GM23338 (cell line): ENCODE results near the gene GLDC. TPM values are rescaled to one million over a fixed set of nuclear protein-coding genes. Genes with fewer than 3 reads are reported as not detected.

Experiments
- ATAC-seq: fragments of 200-7000 bp; cut with Tn5 transposase; 3 replicates; pipeline ENCODE4 v1.9.1; 2020
- DNase-seq: peaks from one replicate; pipeline ENCODE4 v3.0.0-alpha.2; 2015; ENCODE audit warnings: low spot score
- H2AFZ ChIP-seq: fragments of 200-600 bp; sonication (generic); 2 replicates; pipeline ENCODE4 v1.8.0; 2016; ENCODE audit warnings: antibody characterized with exemption, mild to moderate bottlenecking, moderate library complexity
- H3F3A ChIP-seq: fragments of 200-600 bp; sonication (generic); replicated peaks from 2 replicates; pipeline ENCODE4 v1.8.0; 2017; ENCODE audit warnings: antibody characterized with exemption, mixed run types, low read depth
- H3K27ac ChIP-seq: fragments of 200-600 bp; sonication (generic); 2 replicates; pipeline ENCODE4 v1.6.1; 2016; ENCODE audit warnings: low read depth
- H3K27me3 ChIP-seq: fragments of 200-600 bp; sonication (generic); 2 replicates; pipeline ENCODE4 v1.8.0; 2016; ENCODE audit warnings: mild to moderate bottlenecking, mixed run types, moderate library complexity; ENCODE audit not compliant: insufficient read depth
- H3K36me3 ChIP-seq: fragments of 200-600 bp; sonication (generic); 2 replicates; pipeline ENCODE4 v1.8.0; 2016; ENCODE audit warnings: mild to moderate bottlenecking; ENCODE audit not compliant: insufficient read depth
- H3K4me1 ChIP-seq: fragments of 200-600 bp; sonication (generic); 2 replicates; pipeline ENCODE4 v1.8.0; 2016; ENCODE audit warnings: mild to moderate bottlenecking, moderate library complexity; ENCODE audit not compliant: insufficient read depth
- H3K4me2 ChIP-seq: fragments of 200-600 bp; sonication (generic); 2 replicates; pipeline ENCODE4 v1.7.1; 2017; ENCODE audit warnings: mixed run types
- H3K4me3 ChIP-seq: fragments of 200-600 bp; sonication (generic); 2 replicates; pipeline ENCODE4 v1.6.1; 2016; ENCODE audit warnings: mixed run types
- H3K79me2 ChIP-seq: fragments of 200-600 bp; sonication (generic); replicated peaks from 2 replicates; pipeline ENCODE4 v1.8.0; 2017; ENCODE audit warnings: mild to moderate bottlenecking; ENCODE audit not compliant: insufficient read depth
- H3K9me2 ChIP-seq: fragments of 200-600 bp; sonication (generic); 2 replicates; pipeline ENCODE4 v1.8.0; 2017; ENCODE audit not compliant: insufficient read depth
- H4K20me1 ChIP-seq: fragments of 200-600 bp; sonication (generic); replicated peaks from 2 replicates; pipeline ENCODE4 v1.8.0; 2017; ENCODE audit warnings: mild to moderate bottlenecking; ENCODE audit not compliant: insufficient read depth
- H3K27ac Mint-ChIP-seq: 2 replicates; pipeline ENCODE4 v1.8.0; 2020; ENCODE audit warnings: inconsistent platforms, mild to moderate bottlenecking, moderate library complexity, mixed read lengths
- H3K27me3 Mint-ChIP-seq: 3 replicates; pipeline ENCODE4 v1.8.0; 2022; ENCODE audit warnings: low read depth, mild to moderate bottlenecking, moderate library complexity, mixed read lengths, inconsistent platforms; ENCODE audit not compliant: insufficient read depth, poor library complexity
- H3K36me3 Mint-ChIP-seq: 3 replicates; pipeline ENCODE4 v1.8.0; 2021; ENCODE audit warnings: low read depth, mild to moderate bottlenecking, inconsistent platforms, moderate library complexity, mixed read lengths
- H3K4me1 Mint-ChIP-seq: 3 replicates; pipeline ENCODE4 v1.8.0; 2020; ENCODE audit warnings: mild to moderate bottlenecking, inconsistent platforms, mixed read lengths
- H3K4me3 Mint-ChIP-seq: 3 replicates; pipeline ENCODE4 v1.8.0; 2021; ENCODE audit warnings: moderate library complexity, mild to moderate bottlenecking, inconsistent platforms, mixed read lengths
- H3K9me3 Mint-ChIP-seq: 3 replicates; pipeline ENCODE4 v1.8.0; 2020; ENCODE audit warnings: moderate library complexity, mild to moderate bottlenecking, inconsistent platforms, mixed read lengths
- CTCF ChIP-seq, 2 experiments: fragments of 200-600 bp in 1 of 2; sonication (generic) in 1 of 2; conservative IDR thresholded peaks; 2 replicates each; pipeline versions ENCODE4 v1.5.1 to v1.6.1; 2016 to 2017; ENCODE audit warnings: antibody characterized with exemption in 2 of 2, low read depth in 2 of 2, mild to moderate bottlenecking in 2 of 2, moderate library complexity in 1 of 2
- EZH2phosphoT487 ChIP-seq: fragments of 200-600 bp; sonication (generic); IDR thresholded peaks from one replicate; pipeline ENCODE4 v1.8.1; 2018; ENCODE audit warnings: antibody characterized with exemption; ENCODE audit not compliant: unreplicated experiment
- JUNB ChIP-seq: IDR thresholded peaks from one replicate; pipeline ENCODE4 v1.6.1; 2016; ENCODE audit warnings: antibody characterized with exemption; ENCODE audit not compliant: unreplicated experiment
- POLR2AphosphoS5 ChIP-seq: IDR thresholded peaks from 2 replicates; pipeline ENCODE4 v1.6.1; 2016; ENCODE audit warnings: antibody characterized with exemption, low read depth
- STAT1 ChIP-seq: IDR thresholded peaks from one replicate; pipeline ENCODE4 v1.6.1; 2016; ENCODE audit warnings: antibody characterized with exemption; ENCODE audit not compliant: unreplicated experiment
- ZNF114 ChIP-seq: fragments of 250-450 bp; sonication (Bioruptor Pico); IDR thresholded peaks from 2 replicates; pipeline ENCODE4 v1.5.0; 2020; ENCODE audit warnings: mild to moderate bottlenecking, moderate library complexity
- ZNF331 ChIP-seq: fragments of 250-450 bp; sonication (Bioruptor Pico); IDR thresholded peaks from 2 replicates; pipeline ENCODE4 v1.5.0; 2020; ENCODE audit warnings: low read depth, mild to moderate bottlenecking, moderate library complexity
- polyA plus RNA-seq: library from polyadenylated mRNA; unstranded; fragments of >200 nt; fragmentation: Nextera tagmentation; extraction: Ambion mirVana; gene quantifications from 2 replicates; pipeline ENCODE4 v1.2.1, GENCODE V29; 2016
- total RNA-seq: library from RNA; depleted of rRNA; stranded (reverse); fragments of >200 nt; shearing (Covaris generic); gene quantifications from 2 replicates; pipeline ENCODE4 v1.2.3, GENCODE V29; 2014
- TF ChIP-seq, protein P1 (sequence below): IDR thresholded peaks from one replicate; pipeline ENCODE4 v1.6.1; 2018; ENCODE audit warnings: antibody characterized with exemption; ENCODE audit not compliant: unreplicated experiment

Gene GLDC
- total and polyA plus RNA-seq, 2 experiments from 2014 or later, result 63.5 to 139 TPM

DNA sequence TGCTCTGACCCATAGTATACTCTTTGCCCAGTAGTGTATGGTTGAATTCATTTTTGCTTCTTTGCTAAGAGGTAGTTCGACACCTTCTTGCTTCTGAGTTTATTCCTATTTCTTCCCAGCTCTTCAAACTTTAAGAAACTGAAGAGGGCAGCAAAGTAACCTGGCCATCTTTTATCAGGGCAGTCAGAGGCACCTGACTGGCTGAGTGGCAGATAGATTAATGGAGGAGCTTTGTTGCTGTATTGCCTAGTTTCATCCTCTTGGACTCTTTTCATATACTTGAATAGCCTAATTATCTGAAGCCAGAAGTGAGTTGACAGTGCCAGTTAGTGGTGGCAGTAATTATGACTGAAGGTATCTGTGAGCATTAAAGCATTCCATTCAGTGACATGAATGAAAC is 150.1 kb downstream of the GLDC start:
- Mint-ChIP-seq H3K36me3 (peaks cover 25% of the 10 kb centered on the region; the same call in 2 of the 3 replicates), H3K9me3 (no peaks in the 10 kb centered on the region), H3K27me3 (peaks cover 6% of the 10 kb centered on the region), H3K27ac (peak overlapping the region; percentile 18; the same call in 1 of the 2 replicates), H3K4me3 (no peak overlapping the region), H3K4me1 (no peaks in the 10 kb centered on the region)
- peaks cover 10% of the 10 kb centered on the region for H3K79me2 ChIP-seq
- H3K9me2 ChIP-seq, result no peaks in the 10 kb centered on the region
- no peaks in the 10 kb centered on the region for H3K27me3 ChIP-seq
- peak; percentile 24 for DNase-seq
- H4K20me1 ChIP-seq, result no peaks in the 10 kb centered on the region; the same call in none of the 2 replicates
- no peak overlapping the region for H3K4me3 ChIP-seq
- no peaks in the 10 kb centered on the region for H3F3A ChIP-seq
- H3K4me2 ChIP-seq, result no peak overlapping the region
- TF ChIP-seq ZNF331 (CRISPR knock-in tag), result no peak
- TF ChIP-seq ZNF114 (CRISPR knock-in tag), result no peak
- TF ChIP-seq, protein P1, sequence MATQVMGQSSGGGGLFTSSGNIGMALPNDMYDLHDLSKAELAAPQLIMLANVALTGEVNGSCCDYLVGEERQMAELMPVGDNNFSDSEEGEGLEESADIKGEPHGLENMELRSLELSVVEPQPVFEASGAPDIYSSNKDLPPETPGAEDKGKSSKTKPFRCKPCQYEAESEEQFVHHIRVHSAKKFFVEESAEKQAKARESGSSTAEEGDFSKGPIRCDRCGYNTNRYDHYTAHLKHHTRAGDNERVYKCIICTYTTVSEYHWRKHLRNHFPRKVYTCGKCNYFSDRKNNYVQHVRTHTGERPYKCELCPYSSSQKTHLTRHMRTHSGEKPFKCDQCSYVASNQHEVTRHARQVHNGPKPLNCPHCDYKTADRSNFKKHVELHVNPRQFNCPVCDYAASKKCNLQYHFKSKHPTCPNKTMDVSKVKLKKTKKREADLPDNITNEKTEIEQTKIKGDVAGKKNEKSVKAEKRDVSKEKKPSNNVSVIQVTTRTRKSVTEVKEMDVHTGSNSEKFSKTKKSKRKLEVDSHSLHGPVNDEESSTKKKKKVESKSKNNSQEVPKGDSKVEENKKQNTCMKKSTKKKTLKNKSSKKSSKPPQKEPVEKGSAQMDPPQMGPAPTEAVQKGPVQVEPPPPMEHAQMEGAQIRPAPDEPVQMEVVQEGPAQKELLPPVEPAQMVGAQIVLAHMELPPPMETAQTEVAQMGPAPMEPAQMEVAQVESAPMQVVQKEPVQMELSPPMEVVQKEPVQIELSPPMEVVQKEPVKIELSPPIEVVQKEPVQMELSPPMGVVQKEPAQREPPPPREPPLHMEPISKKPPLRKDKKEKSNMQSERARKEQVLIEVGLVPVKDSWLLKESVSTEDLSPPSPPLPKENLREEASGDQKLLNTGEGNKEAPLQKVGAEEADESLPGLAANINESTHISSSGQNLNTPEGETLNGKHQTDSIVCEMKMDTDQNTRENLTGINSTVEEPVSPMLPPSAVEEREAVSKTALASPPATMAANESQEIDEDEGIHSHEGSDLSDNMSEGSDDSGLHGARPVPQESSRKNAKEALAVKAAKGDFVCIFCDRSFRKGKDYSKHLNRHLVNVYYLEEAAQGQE, result no peak
- peak; percentile 11 to 32; a peak in 2 of 4 replicates for TF ChIP-seq CTCF (conservative IDR thresholded peaks at IDR 0.05; ENCODE audit: low read depth in 2 of 2)
- H3K4me1 ChIP-seq, result 0 out of 2 replicates have a peak, but pooled peaks cover 7% of the 10 kb centered on the region
- no peak overlapping the region for H2AFZ ChIP-seq
- H3K27ac ChIP-seq, result no peak overlapping the region
- ATAC-seq, result no peak; the same call in 2 of the 3 replicates
- H3K36me3 ChIP-seq, result peaks cover 6% of the 10 kb centered on the region; the same call in 1 of the 2 replicates

DNA sequence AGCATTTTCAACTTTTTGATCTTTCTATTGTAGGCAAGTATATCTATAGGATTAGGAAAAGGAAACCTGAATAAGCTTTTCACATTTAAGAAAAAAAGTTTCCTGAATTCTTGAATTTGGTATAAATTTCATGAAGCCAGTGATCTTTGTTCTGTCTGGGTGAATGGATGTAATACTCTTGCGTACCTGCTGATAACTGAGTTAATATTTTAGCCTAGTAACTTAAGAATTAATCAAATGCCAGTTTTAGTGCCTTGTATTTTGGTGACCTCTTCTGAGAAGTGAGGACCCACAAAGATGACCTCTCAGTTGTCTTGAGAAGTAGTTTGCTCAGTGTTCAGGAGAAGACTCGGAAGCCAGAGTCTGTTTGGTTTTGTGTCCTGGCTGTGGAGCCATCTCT is 154.7 kb downstream of the GLDC start:
- H3K4me3 Mint-ChIP-seq, result no peak overlapping the region
- no peak for DNase-seq
- Histone ChIP-seq H3K27ac (no peak overlapping the region), H3K4me1 (0 out of 2 replicates have a peak, but pooled peaks cover 7% of the 10 kb centered on the region), H3K9me2 (no peaks in the 10 kb centered on the region), H3K27me3 (no peaks in the 10 kb centered on the region), H3K36me3 (0 out of 2 replicates have a peak, but pooled peaks cover 6% of the 10 kb centered on the region), H3K4me3 (no peak overlapping the region), H2AFZ (no peak overlapping the region), H3K4me2 (no peak overlapping the region), H3K79me2 (peaks cover 16% of the 10 kb centered on the region), H4K20me1 (no peaks in the 10 kb centered on the region; the same call in none of the 2 replicates), H3F3A (no peaks in the 10 kb centered on the region)
- ATAC-seq, result no peak
- H3K27me3 Mint-ChIP-seq, result peaks cover 5% of the 10 kb centered on the region
- TF ChIP-seq EZH2phosphoT487 (no peak), POLR2AphosphoS5 (no peak), JUNB (no peak), STAT1 (no peak), CTCF (conservative IDR thresholded peaks at IDR 0.05; ENCODE audit: low read depth in 2 of 2) (no peak)
- H3K27ac Mint-ChIP-seq, result no peak overlapping the region
- H3K9me3 Mint-ChIP-seq, result no peaks in the 10 kb centered on the region
- H3K4me1 Mint-ChIP-seq, result no peaks in the 10 kb centered on the region
- H3K36me3 Mint-ChIP-seq, result peaks cover 17% of the 10 kb centered on the region
